ENCODE data around the gene TCF7.

TCF7 gene

GRCh38 chr5:134116789-134117761, 2.6 kb downstream of the TCF7 start:
- no peaks in the 10 kb centered on the region for H3K9me3 ChIP-seq (ENCODE audit: control insufficient read depth in 1 of 2, low read length in 2 of 2)
- peak overlapping the region in 1 of 2 donors; percentile 26 for H3K4me3 ChIP-seq (ENCODE audit: low read depth in 1 of 2, low read length in 2 of 2)
- H3K4me1 ChIP-seq (ENCODE audit: control insufficient read depth in 1 of 2, insufficient read depth in 2 of 2, low read length in 2 of 2): peaks cover 0 to 17% of the 10 kb centered on the region in 2 donors
- H3K36me3 ChIP-seq (ENCODE audit: control insufficient read depth in 1 of 2, insufficient read depth in 2 of 2, low read length in 2 of 2): peaks cover 0 to 4% of the 10 kb centered on the region in 2 donors
- H3K27me3 ChIP-seq (ENCODE audit: low read depth, low read length): peaks cover 14% of the 10 kb centered on the region
- no peak overlapping the region for H3K27ac ChIP-seq (ENCODE audit: low read length)

DNA sequence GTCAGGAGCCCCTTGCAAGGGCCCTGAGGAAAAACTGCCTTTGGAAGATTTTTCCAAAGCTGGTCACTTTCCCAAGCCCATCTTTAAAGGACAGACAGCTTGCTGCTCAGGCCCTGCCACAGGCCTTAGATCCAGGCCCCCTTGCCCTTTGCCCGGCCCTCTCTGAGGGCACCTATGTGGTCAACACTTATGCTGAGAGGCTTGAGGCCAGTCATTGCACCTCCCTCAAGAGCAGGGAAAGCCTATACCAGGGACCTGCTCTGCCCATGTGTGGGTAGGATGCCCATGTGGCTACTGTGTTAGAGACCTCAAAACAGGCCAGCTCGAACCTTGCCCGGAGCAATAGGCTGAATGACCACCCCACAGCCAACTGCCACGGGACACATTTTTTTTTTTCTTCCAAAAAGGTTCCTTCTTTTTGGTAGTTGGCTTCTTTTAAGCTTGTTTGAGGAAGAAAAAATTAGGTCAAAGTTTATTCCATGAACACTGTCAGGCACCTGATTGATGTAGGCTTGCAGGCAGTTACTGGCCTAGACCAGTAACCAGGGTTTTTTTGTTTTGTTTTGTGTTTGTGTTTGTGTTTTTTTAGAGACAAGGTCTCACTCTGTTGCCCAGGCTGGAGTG, 3.8 kb downstream of the TCF7 start:
- Histone ChIP-seq H3K36me3 (ENCODE audit: control insufficient read depth in 1 of 2, insufficient read depth in 2 of 2, low read length in 2 of 2) (peaks cover 0 to 4% of the 10 kb centered on the region in 2 donors), H3K4me1 (ENCODE audit: control insufficient read depth in 1 of 2, insufficient read depth in 2 of 2, low read length in 2 of 2) (peaks cover 0 to 15% of the 10 kb centered on the region in 2 donors), H3K4me3 (ENCODE audit: low read depth in 1 of 2, low read length in 2 of 2) (no peak overlapping the region), H3K9me3 (ENCODE audit: control insufficient read depth in 1 of 2, low read length in 2 of 2) (no peaks in the 10 kb centered on the region), H3K27ac (ENCODE audit: low read length) (no peak overlapping the region), H3K27me3 (ENCODE audit: low read depth, low read length) (peaks cover 9% of the 10 kb centered on the region)

DNA sequence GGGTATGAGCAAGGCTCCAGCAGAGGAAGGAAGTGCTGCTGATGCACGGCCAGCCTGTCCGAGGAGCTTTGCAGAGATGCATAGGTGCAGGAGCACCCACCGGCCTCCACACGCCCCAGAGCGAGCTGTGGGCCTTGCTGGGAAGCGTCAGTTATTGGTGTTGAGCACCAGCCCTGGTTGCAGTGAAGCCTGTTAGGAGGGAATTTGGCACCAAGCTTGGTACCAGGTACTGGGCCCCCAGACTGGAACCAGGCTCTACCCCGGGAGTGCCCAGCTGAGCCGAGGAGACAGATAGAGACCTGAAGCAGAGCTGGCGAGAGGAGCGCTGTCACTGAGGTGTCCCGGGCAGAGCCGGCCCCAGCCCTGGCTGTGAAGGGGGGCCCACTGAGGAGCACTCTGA, 5.2 kb downstream of the TCF7 start:
- Histone ChIP-seq H3K9me3 (ENCODE audit: control insufficient read depth in 1 of 2, low read length in 2 of 2) (no peaks in the 10 kb centered on the region), H3K27ac (ENCODE audit: low read length) (no peak overlapping the region), H3K27me3 (ENCODE audit: low read depth, low read length) (no peaks in the 10 kb centered on the region), H3K4me3 (ENCODE audit: low read depth in 1 of 2, low read length in 2 of 2) (no peak overlapping the region), H3K36me3 (ENCODE audit: control insufficient read depth in 1 of 2, insufficient read depth in 2 of 2, low read length in 2 of 2) (peaks cover 0 to 4% of the 10 kb centered on the region in 2 donors), H3K4me1 (ENCODE audit: control insufficient read depth in 1 of 2, insufficient read depth in 2 of 2, low read length in 2 of 2) (peaks cover 0 to 10% of the 10 kb centered on the region in 2 donors)

GRCh38 chr5:134120386-134121138, 6.1 kb downstream of the TCF7 start:
- Histone ChIP-seq H3K36me3 (ENCODE audit: control insufficient read depth in 1 of 2, insufficient read depth in 2 of 2, low read length in 2 of 2) (peaks cover 0 to 4% of the 10 kb centered on the region in 2 donors), H3K4me3 (ENCODE audit: low read depth in 1 of 2, low read length in 2 of 2) (no peak overlapping the region), H3K27ac (ENCODE audit: low read length) (no peak overlapping the region), H3K27me3 (ENCODE audit: low read depth, low read length) (no peaks in the 10 kb centered on the region), H3K4me1 (ENCODE audit: control insufficient read depth in 1 of 2, insufficient read depth in 2 of 2, low read length in 2 of 2) (peaks cover 0 to 13% of the 10 kb centered on the region in 2 donors), H3K9me3 (ENCODE audit: control insufficient read depth in 1 of 2, low read length in 2 of 2) (no peaks in the 10 kb centered on the region)

- Histone ChIP-seq H3K9me3 (ENCODE audit: control insufficient read depth in 1 of 2, low read length in 2 of 2) (no peaks in the 10 kb centered on the region), H3K36me3 (ENCODE audit: control insufficient read depth in 1 of 2, insufficient read depth in 2 of 2, low read length in 2 of 2) (peaks cover 0 to 4% of the 10 kb centered on the region in 2 donors), H3K27me3 (ENCODE audit: low read depth, low read length) (no peaks in the 10 kb centered on the region), H3K27ac (ENCODE audit: low read length) (no peak overlapping the region), H3K4me1 (ENCODE audit: control insufficient read depth in 1 of 2, insufficient read depth in 2 of 2, low read length in 2 of 2) (peaks cover 0 to 15% of the 10 kb centered on the region in 2 donors), H3K4me3 (ENCODE audit: low read depth in 1 of 2, low read length in 2 of 2) (no peak overlapping the region)
Measured at GRCh38 chr5:134122530-134122929, 8.0 kb downstream of the TCF7 start.

DNA sequence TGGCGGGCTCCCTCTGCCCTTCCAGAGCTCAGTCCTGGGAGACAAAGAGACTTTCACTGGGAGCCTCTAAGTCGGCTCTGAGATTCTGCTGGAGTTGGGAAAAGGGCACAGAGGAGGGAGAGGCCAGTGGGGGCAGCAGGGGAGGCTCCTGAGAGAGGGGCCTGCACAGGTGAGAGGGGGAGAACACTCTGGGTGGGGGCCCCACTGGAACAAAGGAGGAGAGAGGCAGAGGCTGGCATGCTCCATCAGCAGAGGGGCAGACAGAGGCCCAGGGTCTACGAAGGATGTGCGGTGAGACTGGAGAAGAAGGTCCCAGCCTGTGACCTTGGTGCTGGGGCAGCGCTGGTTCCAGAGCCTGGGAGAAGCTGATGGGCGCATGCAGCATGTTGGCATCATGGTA, 8.9 kb downstream of the TCF7 start:
- Histone ChIP-seq H3K27ac (ENCODE audit: low read length) (no peak overlapping the region), H3K4me1 (ENCODE audit: control insufficient read depth in 1 of 2, insufficient read depth in 2 of 2, low read length in 2 of 2) (peaks cover 0 to 15% of the 10 kb centered on the region in 2 donors), H3K4me3 (ENCODE audit: low read depth in 1 of 2, low read length in 2 of 2) (no peak overlapping the region), H3K27me3 (ENCODE audit: low read depth, low read length) (no peaks in the 10 kb centered on the region), H3K36me3 (ENCODE audit: control insufficient read depth in 1 of 2, insufficient read depth in 2 of 2, low read length in 2 of 2) (no peaks in the 10 kb centered on the region), H3K9me3 (ENCODE audit: control insufficient read depth in 1 of 2, low read length in 2 of 2) (no peaks in the 10 kb centered on the region)

GRCh38 chr5:134124289-134125038, 10.0 kb downstream of the TCF7 start:
- H3K36me3 ChIP-seq (ENCODE audit: control insufficient read depth in 1 of 2, insufficient read depth in 2 of 2, low read length in 2 of 2): peaks cover 0 to 8% of the 10 kb centered on the region in 2 donors
- no peak overlapping the region for H3K4me3 ChIP-seq (ENCODE audit: low read depth in 1 of 2, low read length in 2 of 2)
- H3K9me3 ChIP-seq (ENCODE audit: control insufficient read depth in 1 of 2, low read length in 2 of 2): no peaks in the 10 kb centered on the region
- no peaks in the 10 kb centered on the region for H3K27me3 ChIP-seq (ENCODE audit: low read depth, low read length)
- H3K27ac ChIP-seq (ENCODE audit: low read length): no peak overlapping the region
- peaks cover 0 to 17% of the 10 kb centered on the region in 2 donors for H3K4me1 ChIP-seq (ENCODE audit: control insufficient read depth in 1 of 2, insufficient read depth in 2 of 2, low read length in 2 of 2)

DNA sequence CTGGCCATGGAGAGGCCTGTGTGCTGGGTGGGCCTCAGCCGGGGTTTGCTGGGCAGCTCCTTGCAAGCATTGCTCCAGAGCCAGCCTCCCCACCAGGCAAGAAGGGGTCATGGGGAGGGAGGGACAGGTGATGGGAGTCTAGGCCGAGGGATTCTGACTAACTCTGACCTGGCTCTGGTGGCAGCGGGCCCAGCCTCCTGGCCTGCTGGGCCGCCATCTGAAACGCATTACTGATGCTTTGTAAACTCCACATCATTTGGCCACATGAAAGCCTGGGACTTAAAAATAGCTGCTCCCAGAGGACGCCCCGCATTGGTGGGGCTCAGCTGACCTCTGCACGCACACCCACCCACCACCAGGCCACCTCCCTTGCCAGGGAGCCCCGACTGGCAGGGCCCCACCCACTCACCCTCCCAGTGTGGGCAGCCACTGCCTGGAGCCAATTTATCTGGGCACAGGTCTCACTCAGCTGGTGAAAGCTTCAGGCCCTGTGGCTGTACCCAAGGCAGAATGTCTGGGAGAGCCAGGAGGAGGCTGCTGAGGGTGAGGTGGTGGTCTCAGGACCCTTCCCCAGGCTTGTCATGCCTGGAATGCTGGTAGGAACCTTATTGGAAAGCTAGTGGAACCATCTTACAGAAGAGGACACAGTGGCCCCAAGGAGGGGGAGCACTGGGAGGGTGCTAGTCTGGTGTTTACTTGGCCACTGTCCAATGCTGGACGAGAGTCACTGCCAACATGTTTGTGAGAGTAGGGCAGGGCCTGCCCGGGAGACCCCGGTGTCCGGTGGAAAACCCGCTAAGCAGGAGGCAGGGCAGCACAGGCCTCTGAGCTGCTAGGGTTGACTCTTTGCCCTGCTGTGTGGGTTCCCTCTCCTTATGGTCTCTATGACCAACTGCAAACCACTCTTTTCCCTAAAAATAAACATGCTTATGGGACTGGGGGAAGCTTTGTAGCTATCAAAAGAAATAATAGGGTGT, 10.8 kb downstream of the TCF7 start:
- Histone ChIP-seq H3K36me3 (ENCODE audit: control insufficient read depth in 1 of 2, insufficient read depth in 2 of 2, low read length in 2 of 2) (peaks cover 5 to 8% of the 10 kb centered on the region in 2 donors), H3K4me1 (ENCODE audit: control insufficient read depth in 1 of 2, insufficient read depth in 2 of 2, low read length in 2 of 2) (peaks cover 0 to 23% of the 10 kb centered on the region in 2 donors), H3K9me3 (ENCODE audit: control insufficient read depth in 1 of 2, low read length in 2 of 2) (no peaks in the 10 kb centered on the region), H3K27me3 (ENCODE audit: low read depth, low read length) (no peaks in the 10 kb centered on the region), H3K4me3 (ENCODE audit: low read depth in 1 of 2, low read length in 2 of 2) (no peak overlapping the region), H3K27ac (ENCODE audit: low read length) (no peak overlapping the region)

DNA sequence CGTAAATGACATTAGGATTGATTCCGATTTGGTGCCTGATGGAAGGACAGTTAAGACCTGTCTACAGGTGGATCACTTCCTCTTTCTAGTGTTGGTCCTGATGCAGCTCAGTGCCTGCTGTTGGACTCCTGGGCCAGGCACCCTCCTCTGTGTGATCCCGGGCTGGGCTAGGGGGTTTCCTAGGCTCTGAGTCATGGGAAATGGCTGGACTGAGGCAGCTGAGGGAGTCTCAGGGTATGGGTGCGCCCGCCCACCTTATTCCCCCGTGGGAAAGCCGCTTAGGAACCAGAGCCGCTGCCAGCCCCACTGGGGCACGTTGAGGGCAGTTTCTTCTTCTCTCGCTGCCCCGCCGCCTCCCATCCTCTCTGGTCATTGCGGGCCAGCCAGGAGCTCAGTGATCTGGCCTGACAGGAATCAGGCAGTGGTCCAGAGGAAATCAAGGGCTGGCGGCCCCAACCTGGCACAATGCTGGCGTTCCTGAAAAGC, 12.9 kb downstream of the TCF7 start:
- H3K36me3 ChIP-seq (ENCODE audit: control insufficient read depth in 1 of 2, insufficient read depth in 2 of 2, low read length in 2 of 2): peaks cover 8 to 16% of the 10 kb centered on the region in 2 donors
- no peak overlapping the region for H3K4me3 ChIP-seq (ENCODE audit: low read depth in 1 of 2, low read length in 2 of 2)
- H3K9me3 ChIP-seq (ENCODE audit: control insufficient read depth in 1 of 2, low read length in 2 of 2): no peaks in the 10 kb centered on the region
- no peak overlapping the region for H3K27ac ChIP-seq (ENCODE audit: low read length)
- H3K4me1 ChIP-seq (ENCODE audit: control insufficient read depth in 1 of 2, insufficient read depth in 2 of 2, low read length in 2 of 2): peaks cover 0 to 23% of the 10 kb centered on the region in 2 donors
- H3K27me3 ChIP-seq (ENCODE audit: low read depth, low read length): no peaks in the 10 kb centered on the region
